IPS-15b (cell line): ENCODE measurements around the gene AACS.
"Not testable (repeated sequence)": the region's sequence is repeated elsewhere in the genome, so short reads cannot be mapped to it uniquely, and the experiment has no call there.

Experiments
- H3K27me3 ChIP-seq: one replicate; pipeline ENCODE4 v1.6.1; 2013; ENCODE audit warnings: low read length; ENCODE audit not compliant: control insufficient read depth, insufficient read depth
- H3K36me3 ChIP-seq: one replicate; pipeline ENCODE4 v1.6.1; 2013; ENCODE audit warnings: low read length; ENCODE audit not compliant: control insufficient read depth, insufficient read depth
- H3K4me1 ChIP-seq: one replicate; pipeline ENCODE4 v1.6.1; 2013; ENCODE audit warnings: mild to moderate bottlenecking, low read length; ENCODE audit not compliant: control insufficient read depth, insufficient read depth
- H3K4me3 ChIP-seq: one replicate; pipeline ENCODE4 v1.5.1; 2013; ENCODE audit warnings: low read depth, low read length
- H3K9ac ChIP-seq: one replicate; pipeline ENCODE4 v1.6.1; 2013; ENCODE audit warnings: low read depth, mild to moderate bottlenecking, low read length
- H3K9me3 ChIP-seq: one replicate; pipeline ENCODE4 v1.6.1; 2013; ENCODE audit warnings: mild to moderate bottlenecking, low read length; ENCODE audit not compliant: control insufficient read depth, insufficient read depth

The AACS gene

GRCh38 chr12:125132698-125133400 is 67.6 kb downstream of the AACS start:
- Histone ChIP-seq H3K9ac (no peak overlapping the region), H3K27me3 (no peaks in the 10 kb centered on the region), H3K4me1 (no peaks in the 10 kb centered on the region), H3K9me3 (no peaks in the 10 kb centered on the region), H3K4me3 (no peak overlapping the region), H3K36me3 (peaks cover 48% of the 10 kb centered on the region)

GRCh38 chr12:125133616-125134015 is 68.4 kb downstream of the AACS start:
- Histone ChIP-seq H3K4me3 (no peak overlapping the region), H3K36me3 (peaks cover 47% of the 10 kb centered on the region), H3K27me3 (no peaks in the 10 kb centered on the region), H3K9me3 (no peaks in the 10 kb centered on the region), H3K9ac (no peak overlapping the region), H3K4me1 (no peaks in the 10 kb centered on the region)

- Histone ChIP-seq H3K4me1 (no peaks in the 10 kb centered on the region), H3K9me3 (no peaks in the 10 kb centered on the region), H3K4me3 (no peak overlapping the region), H3K36me3 (peaks cover 43% of the 10 kb centered on the region), H3K9ac (no peak overlapping the region), H3K27me3 (no peaks in the 10 kb centered on the region)
Observed at GRCh38 chr12:125134576-125134975, 69.3 kb downstream of the AACS start.

GRCh38 chr12:125135906-125136305 is 70.7 kb downstream of the AACS start:
- no peak overlapping the region for H3K4me3 ChIP-seq
- no peaks in the 10 kb centered on the region for H3K4me1 ChIP-seq
- no peaks in the 10 kb centered on the region for H3K27me3 ChIP-seq
- peaks cover 41% of the 10 kb centered on the region for H3K36me3 ChIP-seq
- no peaks in the 10 kb centered on the region for H3K9me3 ChIP-seq
- no peak overlapping the region for H3K9ac ChIP-seq

GRCh38 chr12:125136702-125137101 is 71.5 kb downstream of the AACS start:
- Histone ChIP-seq H3K27me3 (no peaks in the 10 kb centered on the region), H3K36me3 (peaks cover 38% of the 10 kb centered on the region), H3K4me3 (no peak overlapping the region), H3K9me3 (no peaks in the 10 kb centered on the region), H3K4me1 (no peaks in the 10 kb centered on the region), H3K9ac (no peak overlapping the region)

GRCh38 chr12:125137766-125138344 is 72.6 kb downstream of the AACS start:
- Histone ChIP-seq H3K27me3 (no peaks in the 10 kb centered on the region), H3K9ac (no peak overlapping the region), H3K4me1 (no peaks in the 10 kb centered on the region), H3K36me3 (peaks cover 38% of the 10 kb centered on the region), H3K9me3 (no peaks in the 10 kb centered on the region), H3K4me3 (no peak overlapping the region)

GRCh38 chr12:125140279-125141209 is 75.3 kb downstream of the AACS start:
- no peaks in the 10 kb centered on the region for H3K27me3 ChIP-seq
- no peaks in the 10 kb centered on the region for H3K4me1 ChIP-seq
- no peak overlapping the region for H3K4me3 ChIP-seq
- H3K9ac ChIP-seq: no peak overlapping the region
- H3K36me3 ChIP-seq: peaks cover 21% of the 10 kb centered on the region
- no peaks in the 10 kb centered on the region for H3K9me3 ChIP-seq

- not testable (repeated sequence) for H3K4me1 ChIP-seq, H3K9me3 ChIP-seq, H3K4me3 ChIP-seq, H3K27me3 ChIP-seq, H3K9ac ChIP-seq
- H3K36me3 ChIP-seq: peaks cover 16% of the 10 kb centered on the region
Observed at GRCh38 chr12:125141210-125141573, 76.0 kb downstream of the AACS start.

- Histone ChIP-seq H3K4me1 (no peaks in the 10 kb centered on the region), H3K9me3 (no peaks in the 10 kb centered on the region), H3K27me3 (no peaks in the 10 kb centered on the region), H3K36me3 (peaks cover 9% of the 10 kb centered on the region), H3K4me3 (no peak overlapping the region), H3K9ac (no peak overlapping the region)
Observed at GRCh38 chr12:125142601-125143000, 77.4 kb downstream of the AACS start.

GRCh38 chr12:125143491-125143890 is 78.3 kb downstream of the AACS start:
- H3K4me3 ChIP-seq: no peak overlapping the region
- no peaks in the 10 kb centered on the region for H3K27me3 ChIP-seq
- H3K9ac ChIP-seq: no peak overlapping the region
- H3K9me3 ChIP-seq: no peaks in the 10 kb centered on the region
- H3K4me1 ChIP-seq: no peaks in the 10 kb centered on the region
- peaks cover 4% of the 10 kb centered on the region for H3K36me3 ChIP-seq

- no peak overlapping the region for H3K4me3 ChIP-seq
- no peaks in the 10 kb centered on the region for H3K4me1 ChIP-seq
- H3K9ac ChIP-seq: no peak overlapping the region
- H3K36me3 ChIP-seq: no peaks in the 10 kb centered on the region
- no peaks in the 10 kb centered on the region for H3K27me3 ChIP-seq
- no peaks in the 10 kb centered on the region for H3K9me3 ChIP-seq
Observed at GRCh38 chr12:125145196-125145595, 80.0 kb downstream of the AACS start.
